Measurements from ENCODE around the gene SMIM28. TPM values are rescaled to one million over a fixed set of nuclear protein-coding genes. Genes with fewer than 3 reads are reported as not detected.

Gene SMIM28
- total RNA-seq = not detected

- no peak within 1 kb of the TSS for H3K4me3 ChIP-seq
- H3K27ac ChIP-seq = no peak within 1 kb of the TSS
- no peaks in the 10 kb centered on the region for H3K36me3 ChIP-seq
- H3K4me1 ChIP-seq = no peaks in the 10 kb centered on the region
- no peak for TF ChIP-seq CTCF (IDR thresholded peaks at IDR 0.05)
- no peak for DNase-seq (ENCODE audit: low spot score)
- no peaks in the 10 kb centered on the region for H3K9me3 ChIP-seq
- no peaks in the 10 kb centered on the region for H3K27me3 ChIP-seq
Observed at GRCh38 chr6:138377844-138378243, at the start of gene SMIM28. Gene SMIM28 (plus strand): TSS chr6:138377905. CDS start chr6:138378073, 168 bp downstream.

- no peak for DNase-seq (ENCODE audit: low spot score)
- Histone ChIP-seq H3K4me1 (no peaks in the 10 kb centered on the region), H3K36me3 (no peaks in the 10 kb centered on the region), H3K27me3 (no peaks in the 10 kb centered on the region), H3K9me3 (no peaks in the 10 kb centered on the region), H3K4me3 (no peak overlapping the region), H3K27ac (no peak overlapping the region)
- TF ChIP-seq CTCF (IDR thresholded peaks at IDR 0.05) = no peak
Observed at GRCh38 chr6:138328210-138328609, 49.5 kb upstream of the SMIM28 start.

GRCh38 chr6:138330763-138331162 is 46.9 kb upstream of the SMIM28 start:
- no peak overlapping the region for H3K27ac ChIP-seq
- no peak for DNase-seq (ENCODE audit: low spot score)
- no peaks in the 10 kb centered on the region for H3K27me3 ChIP-seq
- H3K4me3 ChIP-seq = no peak overlapping the region
- TF ChIP-seq CTCF (IDR thresholded peaks at IDR 0.05) = no peak
- no peaks in the 10 kb centered on the region for H3K9me3 ChIP-seq
- H3K36me3 ChIP-seq = no peaks in the 10 kb centered on the region
- no peaks in the 10 kb centered on the region for H3K4me1 ChIP-seq

GRCh38 chr6:138331444-138331843 is 46.3 kb upstream of the SMIM28 start:
- Histone ChIP-seq H3K27ac (no peak overlapping the region), H3K27me3 (no peaks in the 10 kb centered on the region), H3K9me3 (no peaks in the 10 kb centered on the region), H3K4me3 (no peak overlapping the region), H3K36me3 (no peaks in the 10 kb centered on the region), H3K4me1 (no peaks in the 10 kb centered on the region)
- TF ChIP-seq CTCF (IDR thresholded peaks at IDR 0.05) = no peak
- no peak for DNase-seq (ENCODE audit: low spot score)

- DNase-seq (ENCODE audit: low spot score) = no peak
- no peak overlapping the region for H3K4me3 ChIP-seq
- TF ChIP-seq CTCF (IDR thresholded peaks at IDR 0.05) = no peak
- H3K36me3 ChIP-seq = no peaks in the 10 kb centered on the region
- H3K27me3 ChIP-seq = no peaks in the 10 kb centered on the region
- H3K9me3 ChIP-seq = no peaks in the 10 kb centered on the region
- no peak overlapping the region for H3K27ac ChIP-seq
- no peaks in the 10 kb centered on the region for H3K4me1 ChIP-seq
Observed at GRCh38 chr6:138331984-138332383, 45.7 kb upstream of the SMIM28 start.

GRCh38 chr6:138334000-138334399 is 43.7 kb upstream of the SMIM28 start:
- H3K4me1 ChIP-seq = no peaks in the 10 kb centered on the region
- no peaks in the 10 kb centered on the region for H3K27me3 ChIP-seq
- no peak for TF ChIP-seq CTCF (IDR thresholded peaks at IDR 0.05)
- no peaks in the 10 kb centered on the region for H3K9me3 ChIP-seq
- no peaks in the 10 kb centered on the region for H3K36me3 ChIP-seq
- H3K4me3 ChIP-seq = no peak overlapping the region
- no peak overlapping the region for H3K27ac ChIP-seq
- DNase-seq (ENCODE audit: low spot score) = no peak
